GM21381 (cell line): ENCODE measurements around the gene FJX1.

Source experiments
- ATAC-seq: cut with Tn5 transposase; IDR thresholded peaks from one replicate; pipeline ENCODE4 v1.9.1; 2021; ENCODE audit warnings: mild to moderate bottlenecking, moderate library complexity; ENCODE audit not compliant: unreplicated experiment

Gene FJX1

DNA sequence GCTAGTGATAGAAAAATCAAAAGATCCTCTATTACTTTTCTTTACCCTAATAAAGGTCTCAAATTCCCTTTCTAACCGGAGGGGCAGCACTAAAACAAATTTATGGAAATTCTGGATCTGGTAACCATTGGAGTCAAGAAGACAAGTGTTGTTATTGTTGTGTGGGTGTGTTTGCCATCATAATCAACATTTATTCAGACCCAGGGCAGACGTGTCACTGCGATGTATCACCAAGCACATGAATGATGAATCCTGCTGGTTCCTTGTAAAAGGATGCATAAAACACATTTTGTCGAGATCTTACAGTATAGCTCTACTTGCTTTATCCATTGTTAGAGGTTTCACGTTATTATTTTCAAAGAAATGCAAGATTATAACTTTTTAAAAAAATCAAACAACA is 12.1 kb upstream of the FJX1 start:
- no peak for ATAC-seq

DNA sequence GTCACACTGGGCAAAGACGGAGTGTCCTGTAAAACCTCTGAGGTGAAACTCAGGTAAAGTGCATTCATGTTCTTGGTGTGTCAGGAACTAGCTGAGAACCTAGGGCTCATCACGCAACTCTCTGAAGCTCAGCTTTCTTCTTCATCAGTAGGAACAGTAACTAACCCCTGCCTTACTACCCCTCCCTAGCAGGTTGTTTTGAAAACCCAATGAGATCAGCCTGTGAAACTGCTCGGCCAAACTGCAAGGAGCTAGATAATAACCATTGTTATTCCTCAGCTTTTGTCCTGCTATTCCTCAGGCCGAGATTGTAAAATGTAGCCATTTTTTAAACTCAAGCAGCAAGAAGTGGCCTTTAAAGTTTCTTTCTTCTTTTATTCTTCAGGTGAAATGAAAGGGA is 9.8 kb upstream of the FJX1 start:
- ATAC-seq: no peak

DNA sequence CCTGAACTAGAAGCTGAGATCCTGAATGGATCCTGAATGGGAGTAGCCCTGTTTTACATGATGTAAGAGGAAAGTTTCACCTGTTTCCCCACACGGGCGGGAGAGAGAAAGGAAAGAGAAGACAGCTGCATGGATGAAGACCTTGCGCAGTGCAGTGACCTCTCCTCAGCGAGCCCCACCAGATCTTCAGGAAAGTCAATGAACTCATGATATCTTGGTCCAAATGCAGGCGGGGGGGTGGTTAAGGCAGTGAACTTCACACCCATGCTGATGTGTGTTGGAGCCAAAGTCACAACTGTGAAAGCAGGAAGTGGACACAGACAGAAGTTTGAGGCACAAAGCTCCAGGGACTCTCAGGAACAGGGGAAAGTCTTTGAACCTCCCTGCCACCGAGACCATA is 8.6 kb upstream of the FJX1 start:
- no peak for ATAC-seq

DNA sequence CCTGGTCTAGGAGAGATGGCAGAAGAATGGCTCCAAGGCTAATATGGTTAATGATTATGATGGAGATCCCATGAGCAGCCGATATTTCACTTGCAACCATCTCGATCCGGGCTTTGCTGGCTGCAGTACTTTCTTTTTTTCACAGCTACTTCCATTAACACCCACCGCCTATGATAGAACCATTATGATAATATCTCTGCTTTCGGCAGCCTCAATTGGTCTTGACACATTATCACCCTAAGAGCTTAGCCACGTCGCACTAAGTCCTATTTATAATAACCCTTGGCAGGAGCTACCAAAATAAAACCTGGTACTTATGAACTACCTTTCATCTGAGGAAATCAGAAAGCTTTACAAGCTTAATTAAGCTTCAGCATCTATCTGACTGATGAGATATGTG is 7.6 kb upstream of the FJX1 start:
- no peak for ATAC-seq

DNA sequence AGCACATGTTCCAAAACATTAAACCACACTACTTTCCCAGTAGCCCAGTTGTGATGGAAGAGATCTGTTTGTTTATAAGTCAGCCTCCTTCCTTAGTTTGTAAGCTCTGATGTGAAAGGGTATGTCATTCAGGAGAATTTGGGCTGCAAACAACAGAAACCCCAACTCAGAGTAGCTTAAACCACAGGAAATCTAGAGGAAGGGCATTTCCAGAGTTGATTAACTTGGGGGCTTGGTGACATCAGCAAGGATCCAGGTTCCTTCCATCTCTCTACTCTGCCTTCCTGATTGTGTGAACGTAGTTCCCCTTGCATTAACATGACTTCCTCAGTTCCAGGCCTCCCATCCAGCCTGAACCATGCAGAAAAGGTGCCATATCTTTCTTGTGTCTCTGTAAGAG is 6.5 kb upstream of the FJX1 start:
- no peak for ATAC-seq

DNA sequence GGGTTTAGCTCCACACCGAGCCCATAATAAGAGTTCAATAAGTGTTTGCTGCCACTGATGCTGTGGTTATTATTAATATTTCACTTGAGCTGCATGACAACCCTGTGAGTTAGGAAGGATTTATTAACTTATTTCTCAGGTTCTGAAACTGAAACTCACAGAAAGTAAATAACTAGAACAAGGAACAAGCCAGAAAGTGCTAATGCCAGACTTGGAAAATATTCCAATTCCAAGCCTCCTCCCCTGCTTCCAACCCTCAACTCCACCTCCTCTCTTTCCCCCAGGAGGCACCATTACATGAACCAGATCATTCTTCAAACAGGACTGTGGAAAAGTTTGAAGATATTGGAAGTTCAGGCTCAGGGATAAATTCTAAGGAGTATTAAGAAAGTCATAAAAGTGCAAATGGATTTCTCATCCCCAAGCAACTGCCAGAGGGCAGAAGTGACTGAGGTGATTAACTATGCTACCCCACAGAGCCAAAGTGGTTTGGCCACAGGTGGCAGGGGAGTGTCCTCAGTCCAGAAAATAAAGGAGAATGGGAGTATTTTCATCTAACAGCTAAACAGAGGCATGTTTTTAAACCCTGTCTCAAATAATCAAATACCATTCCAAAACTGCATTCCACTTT is 3.2 kb upstream of the FJX1 start:
- no peak for ATAC-seq

DNA sequence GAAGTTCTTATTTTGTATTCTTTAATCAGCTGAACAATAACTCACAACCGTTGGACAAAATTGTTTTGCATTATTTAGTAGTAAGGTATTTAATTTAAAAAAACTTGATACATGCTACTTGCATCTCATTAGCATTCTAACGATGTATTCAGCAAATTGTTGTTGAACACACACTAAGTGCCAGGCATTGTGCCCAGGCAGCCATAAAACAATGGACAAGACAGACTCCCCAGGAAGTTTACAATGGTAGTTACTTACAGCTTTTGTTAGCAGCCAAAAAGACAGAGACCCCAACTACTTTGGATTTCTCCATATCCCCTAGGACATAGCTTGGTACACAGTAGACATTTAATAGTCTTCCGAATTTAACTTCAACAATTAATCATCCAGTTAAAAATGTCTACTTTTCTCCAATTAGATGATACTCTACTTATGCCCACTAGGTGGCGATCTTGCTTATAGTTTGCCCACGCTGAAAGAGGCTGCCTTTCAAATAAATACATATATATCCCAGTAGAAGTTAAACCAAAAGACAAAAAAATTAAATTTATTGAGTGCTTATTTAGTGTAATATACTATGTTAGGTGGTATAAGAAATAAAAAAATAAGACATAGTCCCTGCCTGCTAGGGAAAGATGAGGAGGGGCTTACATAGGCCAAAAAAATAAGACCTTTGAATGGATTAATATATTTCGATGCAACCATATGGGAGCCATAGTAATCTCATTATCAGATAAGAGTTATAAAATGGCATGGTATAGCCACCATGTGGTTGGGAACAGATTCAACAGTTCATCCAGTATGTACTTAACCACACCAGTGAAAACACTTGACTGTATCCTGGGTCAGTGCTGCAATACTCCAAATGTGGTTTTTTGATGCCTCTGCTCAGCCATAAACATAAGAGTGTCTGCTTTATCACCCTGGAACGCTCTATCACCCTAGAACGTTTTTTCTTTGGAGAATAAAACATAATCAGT is 2.0 kb upstream of the FJX1 start:
- no peak for ATAC-seq

DNA sequence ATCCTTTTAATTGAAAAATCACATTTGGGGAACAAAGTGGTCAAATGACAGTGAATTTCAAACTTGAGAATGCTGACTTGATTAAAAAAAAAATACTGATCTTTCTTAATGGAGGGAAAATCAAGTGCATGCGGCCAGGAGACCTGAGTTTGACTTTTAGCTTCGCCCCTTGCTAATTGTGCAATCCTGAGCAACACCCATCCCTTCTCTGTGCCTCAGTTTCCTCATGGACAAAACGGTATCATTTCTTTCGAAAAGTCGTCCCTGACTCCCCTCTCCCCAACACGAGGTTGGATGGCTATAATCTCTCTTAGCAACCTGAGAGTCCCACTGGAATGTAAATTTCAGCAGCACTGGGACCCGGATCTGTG is 959 bp upstream of the FJX1 start:
- ATAC-seq: no peak

DNA sequence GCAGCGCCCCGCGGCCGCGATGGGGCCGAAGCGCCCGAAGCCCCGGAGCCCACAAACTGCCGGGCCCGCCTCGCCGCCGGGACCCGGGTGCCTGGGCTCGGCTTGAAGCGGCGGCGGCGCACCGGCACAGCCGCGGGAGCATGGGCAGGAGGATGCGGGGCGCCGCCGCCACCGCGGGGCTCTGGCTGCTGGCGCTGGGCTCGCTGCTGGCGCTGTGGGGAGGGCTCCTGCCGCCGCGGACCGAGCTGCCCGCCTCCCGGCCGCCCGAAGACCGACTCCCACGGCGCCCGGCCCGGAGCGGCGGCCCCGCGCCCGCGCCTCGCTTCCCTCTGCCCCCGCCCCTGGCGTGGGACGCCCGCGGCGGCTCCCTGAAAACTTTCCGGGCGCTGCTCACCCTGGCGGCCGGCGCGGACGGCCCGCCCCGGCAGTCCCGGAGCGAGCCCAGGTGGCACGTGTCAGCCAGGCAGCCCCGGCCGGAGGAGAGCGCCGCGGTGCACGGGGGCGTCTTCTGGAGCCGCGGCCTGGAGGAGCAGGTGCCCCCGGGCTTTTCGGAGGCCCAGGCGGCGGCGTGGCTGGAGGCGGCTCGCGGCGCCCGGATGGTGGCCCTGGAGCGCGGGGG is 346 bp downstream of the FJX1 start:
- peak; percentile 33 for ATAC-seq

DNA sequence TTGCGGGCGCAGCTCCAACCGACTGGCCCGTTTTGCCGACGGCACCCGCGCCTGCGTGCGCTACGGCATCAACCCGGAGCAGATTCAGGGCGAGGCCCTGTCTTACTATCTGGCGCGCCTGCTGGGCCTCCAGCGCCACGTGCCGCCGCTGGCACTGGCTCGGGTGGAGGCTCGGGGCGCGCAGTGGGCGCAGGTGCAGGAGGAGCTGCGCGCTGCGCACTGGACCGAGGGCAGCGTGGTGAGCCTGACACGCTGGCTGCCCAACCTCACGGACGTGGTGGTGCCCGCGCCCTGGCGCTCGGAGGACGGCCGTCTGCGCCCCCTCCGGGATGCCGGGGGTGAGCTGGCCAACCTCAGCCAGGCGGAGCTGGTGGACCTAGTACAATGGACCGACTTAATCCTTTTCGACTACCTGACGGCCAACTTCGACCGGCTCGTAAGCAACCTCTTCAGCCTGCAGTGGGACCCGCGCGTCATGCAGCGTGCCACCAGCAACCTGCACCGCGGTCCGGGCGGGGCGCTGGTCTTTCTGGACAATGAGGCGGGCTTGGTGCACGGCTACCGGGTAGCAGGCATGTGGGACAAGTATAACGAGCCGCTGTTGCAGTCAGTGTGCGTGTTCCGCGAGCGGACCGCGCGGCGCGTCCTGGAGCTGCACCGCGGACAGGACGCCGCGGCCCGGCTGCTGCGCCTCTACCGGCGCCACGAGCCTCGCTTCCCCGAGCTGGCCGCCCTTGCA is 1.0 kb downstream of the FJX1 start:
- ATAC-seq: peak; percentile 36

DNA sequence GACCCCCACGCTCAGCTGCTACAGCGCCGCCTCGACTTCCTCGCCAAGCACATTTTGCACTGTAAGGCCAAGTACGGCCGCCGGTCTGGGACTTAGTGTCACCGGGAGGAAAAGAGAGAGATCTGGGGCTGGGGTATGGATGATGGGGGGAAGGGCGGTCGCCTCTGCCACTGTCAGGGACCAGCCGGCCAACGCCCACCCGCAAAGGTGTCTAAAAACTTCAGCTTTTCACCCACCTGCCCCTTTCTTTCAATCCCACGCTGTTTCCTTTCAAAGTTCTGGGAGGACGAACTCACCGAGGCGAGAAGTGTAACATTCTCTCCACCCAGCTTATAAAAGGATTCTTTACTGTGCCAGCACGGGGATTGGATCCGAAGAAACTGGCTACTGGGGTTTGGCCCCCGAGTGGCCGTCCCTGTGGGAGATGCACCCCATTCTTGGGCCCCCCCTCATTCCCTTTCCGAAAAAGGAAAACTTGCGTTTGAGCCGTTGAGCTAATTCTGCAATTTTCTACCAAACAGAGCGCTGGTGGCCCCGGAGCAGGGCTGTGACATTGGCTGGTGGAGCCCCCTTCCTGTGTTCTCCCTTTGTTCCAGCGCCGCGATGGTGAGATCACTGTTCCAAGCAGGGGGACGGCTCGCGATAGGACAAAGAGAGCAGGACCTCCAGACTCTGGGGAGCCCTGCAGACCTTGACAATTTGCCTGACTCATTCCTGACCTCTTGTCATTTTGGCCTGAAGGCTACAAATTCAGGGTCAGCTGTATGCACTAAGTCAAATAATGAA is 1.8 kb downstream of the FJX1 start:
- ATAC-seq: no peak

DNA sequence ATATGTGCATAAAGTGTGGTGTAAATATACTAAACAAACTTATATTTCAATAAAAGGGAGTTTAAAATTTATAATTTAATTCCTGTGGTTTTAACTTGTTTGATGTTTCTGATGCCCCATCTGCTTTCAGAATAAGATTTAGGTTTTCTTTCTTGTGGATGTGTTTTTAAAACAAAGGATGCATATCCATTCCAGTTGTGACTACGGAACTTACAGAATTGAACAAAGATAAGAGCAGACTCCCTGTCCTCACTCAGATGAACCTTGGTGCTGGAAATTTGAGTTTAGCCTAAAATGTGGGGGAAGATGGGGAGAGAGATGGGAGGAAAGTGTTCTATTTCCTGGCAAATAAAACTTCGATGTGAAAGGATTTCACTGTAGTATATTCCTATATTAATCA is 2.5 kb downstream of the FJX1 start:
- no peak for ATAC-seq

DNA sequence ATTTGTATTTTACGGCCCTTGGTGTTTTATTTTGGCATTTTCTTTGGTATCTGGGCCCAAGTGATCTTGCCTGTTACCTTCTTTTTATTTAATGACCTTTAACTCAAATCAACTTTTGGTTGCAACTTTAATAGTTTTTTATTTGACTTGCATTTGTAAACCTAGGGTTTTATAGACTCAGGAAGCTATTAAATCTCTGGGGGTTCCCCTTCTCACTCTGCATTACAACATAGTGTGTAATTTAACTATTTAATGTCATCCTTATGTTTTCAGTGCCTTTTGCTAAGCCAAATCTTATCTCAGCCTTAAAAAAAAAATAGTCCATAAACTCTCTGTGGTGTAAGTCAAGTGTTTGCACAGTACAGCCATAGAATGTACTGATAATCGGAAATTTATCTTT is 3.4 kb downstream of the FJX1 start:
- no peak for ATAC-seq

DNA sequence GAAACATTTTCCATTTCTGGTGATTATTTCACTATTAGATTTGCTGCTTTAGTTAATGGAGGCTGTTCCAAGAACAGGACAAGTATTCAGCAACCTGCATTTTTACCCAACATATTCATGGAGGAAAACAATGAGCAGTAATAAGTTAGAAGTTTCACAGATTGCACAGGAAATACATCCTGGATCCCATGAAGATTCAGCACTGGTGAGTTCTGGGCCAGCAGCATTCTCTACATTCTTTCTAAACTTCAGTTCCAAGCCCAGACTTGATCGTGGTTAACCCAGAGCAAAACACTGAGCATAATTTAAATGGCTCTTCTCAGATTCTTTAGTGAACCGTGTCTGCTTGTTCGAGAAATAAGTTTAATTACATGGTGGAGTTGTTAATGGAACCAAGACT is 3.8 kb downstream of the FJX1 start:
- ATAC-seq: no peak

DNA sequence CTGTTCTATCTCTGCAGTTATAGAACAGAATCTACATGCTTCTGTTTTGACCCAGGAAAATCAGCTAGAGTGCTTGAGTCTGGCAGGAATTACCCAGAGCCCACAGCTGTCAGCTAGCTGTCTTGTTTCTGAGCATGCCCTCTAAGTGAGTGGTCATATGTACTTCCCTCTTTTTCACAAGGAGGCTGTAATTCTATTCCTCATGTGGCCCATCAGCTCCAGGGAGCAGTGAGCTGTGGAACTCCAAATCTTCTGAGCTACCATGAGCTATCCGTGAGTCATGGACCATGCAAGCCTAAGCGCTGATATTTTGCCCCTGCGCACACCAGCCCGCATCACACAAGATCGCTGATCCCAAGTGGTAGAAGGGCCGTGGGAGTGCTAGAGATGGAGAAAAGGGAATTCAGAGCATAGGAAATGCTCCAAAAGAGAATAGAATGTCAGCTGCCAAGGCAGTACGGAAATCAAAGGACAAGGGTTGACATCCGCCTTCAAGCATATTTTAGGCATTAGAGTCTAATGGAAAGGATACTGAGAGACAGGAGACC is 5.4 kb downstream of the FJX1 start:
- ATAC-seq: no peak

DNA sequence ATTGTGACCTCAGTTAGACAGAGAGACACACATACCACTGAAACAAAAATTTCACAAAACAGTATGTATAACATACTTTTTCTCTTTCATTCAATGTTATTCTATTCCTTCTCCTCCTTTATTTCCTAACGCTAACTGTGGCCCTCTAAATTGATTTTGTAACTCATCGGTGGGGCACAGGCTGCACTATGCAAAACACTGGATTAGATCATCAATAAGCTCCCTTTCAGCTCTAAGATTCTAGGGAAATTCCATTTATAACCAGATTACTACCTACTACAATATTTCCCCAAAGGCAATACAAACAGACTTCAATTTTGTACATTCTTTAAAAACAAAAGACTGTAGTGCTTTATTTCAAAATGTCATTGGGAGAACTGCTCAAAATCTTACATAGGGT is 6.1 kb downstream of the FJX1 start:
- ATAC-seq: no peak

DNA sequence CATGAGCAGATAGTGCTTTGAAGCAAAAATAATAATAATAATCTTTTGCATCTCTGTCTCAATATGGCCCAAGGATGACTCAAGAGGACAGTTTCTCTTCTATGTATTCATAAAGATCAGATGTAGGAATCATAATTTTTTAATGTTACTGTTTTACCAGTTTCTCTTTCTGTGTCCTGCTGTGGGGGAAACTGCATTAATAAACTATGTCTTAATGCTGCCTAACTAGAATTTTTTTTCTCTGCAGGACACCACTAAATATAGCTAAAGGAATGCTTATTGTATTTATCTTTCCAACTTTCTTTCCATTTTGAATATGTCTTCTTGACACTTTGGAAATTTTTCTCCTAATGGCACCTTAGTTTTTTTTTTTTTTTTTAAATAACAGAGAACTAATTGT is 6.5 kb downstream of the FJX1 start:
- ATAC-seq: no peak

DNA sequence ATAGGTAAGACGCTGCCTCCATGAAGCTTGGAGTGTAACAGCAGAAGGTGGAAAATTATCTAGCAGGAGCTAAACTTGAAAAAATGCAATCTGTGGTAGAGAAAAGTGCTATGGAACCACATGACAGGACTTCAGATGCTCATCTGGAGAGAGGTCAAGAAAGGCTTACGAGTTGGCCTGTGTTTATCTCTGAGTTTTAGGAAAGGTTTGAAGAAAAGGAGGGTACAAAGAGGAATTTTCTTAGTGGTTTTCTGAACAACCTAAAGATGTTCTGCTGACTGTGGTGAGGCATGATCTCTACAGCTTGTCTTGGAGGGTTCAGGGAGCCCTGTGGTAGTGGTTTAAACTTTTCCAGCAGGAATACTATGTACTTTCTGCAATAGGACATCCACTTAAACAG is 8.2 kb downstream of the FJX1 start:
- ATAC-seq: no peak

DNA sequence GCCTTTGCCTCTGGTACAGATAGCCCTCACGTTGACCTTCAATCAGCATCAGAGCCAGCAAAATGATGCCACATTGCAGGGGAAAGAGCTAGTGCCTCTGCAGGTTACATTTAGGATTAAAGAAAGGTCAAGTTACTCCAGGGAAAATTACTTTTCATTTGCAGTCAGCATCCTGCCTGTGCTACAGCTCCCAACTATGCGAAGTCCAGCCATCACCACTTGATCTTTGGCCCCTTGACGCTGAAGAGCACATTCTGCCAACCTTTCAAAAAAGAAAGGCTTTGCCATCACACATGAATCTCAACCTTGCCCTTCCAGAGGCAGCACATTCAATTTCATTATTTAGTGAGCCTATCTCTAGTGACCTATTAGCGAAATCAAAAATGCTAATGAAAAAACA is 11.3 kb downstream of the FJX1 start:
- ATAC-seq: no peak

DNA sequence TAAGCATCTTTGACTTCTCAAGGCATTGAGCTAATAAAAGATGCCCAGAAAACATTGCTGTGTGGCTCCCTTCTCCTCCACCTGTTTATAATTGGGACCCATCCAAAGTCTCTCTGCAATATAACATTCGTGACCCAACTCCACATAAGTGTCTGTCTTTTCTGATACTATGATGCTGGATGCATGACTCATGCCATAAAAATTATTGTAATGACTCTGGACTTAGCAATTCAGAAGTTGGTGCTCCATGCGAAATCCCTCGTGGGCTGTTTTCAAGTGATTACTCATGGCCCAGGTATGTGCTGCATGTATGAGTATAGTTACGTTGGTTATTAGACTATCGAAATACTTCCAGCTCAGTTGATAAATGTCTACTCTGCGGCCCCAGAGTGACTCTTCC is 11.7 kb downstream of the FJX1 start:
- no peak for ATAC-seq
